ENCODE results near the gene SEMA3F. TPM values are rescaled to one million over a fixed set of nuclear protein-coding genes. Genes with fewer than 3 reads are reported as not detected.

SEMA3F gene
- total RNA-seq, 1 experiment from 2014 or later: 34.0 TPM

DNA sequence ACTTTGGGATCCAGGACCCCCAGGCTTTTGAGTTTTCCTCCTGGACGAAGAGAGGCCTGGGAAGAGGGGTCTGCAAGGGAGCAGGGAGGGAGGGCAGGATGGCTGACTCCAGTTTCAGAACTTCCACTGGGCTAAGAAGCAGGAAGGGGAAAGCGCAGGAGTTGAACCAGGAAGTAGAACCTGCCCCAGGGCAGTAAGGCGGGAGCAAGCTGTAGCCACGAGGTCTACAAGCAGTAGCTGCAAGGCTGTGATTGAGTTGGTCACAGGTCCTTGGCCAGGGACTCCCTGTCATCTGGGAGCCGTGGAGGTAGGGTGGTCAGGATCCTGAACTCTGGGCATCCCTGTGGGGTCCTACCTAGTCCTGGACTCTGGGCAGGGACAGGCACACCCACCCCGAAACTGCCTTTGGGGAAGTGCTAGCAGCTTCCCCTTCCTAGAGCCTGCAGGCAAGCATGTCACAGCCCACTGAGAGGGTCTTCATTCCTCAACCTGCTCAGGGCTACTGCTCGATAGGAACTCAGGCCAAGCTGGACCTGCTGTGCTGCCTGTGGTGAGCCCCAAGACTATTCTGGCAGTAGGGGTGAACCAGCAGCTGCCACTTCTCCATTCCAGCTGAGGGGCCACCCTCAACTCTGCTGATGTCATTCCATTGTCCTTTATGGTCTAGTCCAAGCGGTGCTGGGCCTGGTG, 75.1 kb downstream of the SEMA3F start:
- Histone ChIP-seq H3K4me3 (no peak overlapping the region), H4K20me1 (ENCODE audit: insufficient read depth) (no peaks in the 10 kb centered on the region), H3K79me2 (ENCODE audit: low read depth) (no peaks in the 10 kb centered on the region), H3K9me3 (ENCODE audit: insufficient read depth, low read depth) (no peaks in the 10 kb centered on the region), H3F3A (ENCODE audit: insufficient read depth, low read depth) (peaks cover 13% of the 10 kb centered on the region; the same call in 1 of the 2 replicates), H2AFZ (no peak overlapping the region), H3K4me1 (replicated peaks; ENCODE audit: insufficient read depth) (peaks cover 17% of the 10 kb centered on the region), H3K4me2 (no peak overlapping the region), H3K36me3 (ENCODE audit: low read depth) (no peaks in the 10 kb centered on the region), H3K27me3 (ENCODE audit: insufficient read depth, low read depth) (no peaks in the 10 kb centered on the region), H3K27ac (no peak overlapping the region), H3K9me2 (ENCODE audit: insufficient read depth) (no peaks in the 10 kb centered on the region)
- DNase-seq: no peak
- TF ChIP-seq, protein P1, sequence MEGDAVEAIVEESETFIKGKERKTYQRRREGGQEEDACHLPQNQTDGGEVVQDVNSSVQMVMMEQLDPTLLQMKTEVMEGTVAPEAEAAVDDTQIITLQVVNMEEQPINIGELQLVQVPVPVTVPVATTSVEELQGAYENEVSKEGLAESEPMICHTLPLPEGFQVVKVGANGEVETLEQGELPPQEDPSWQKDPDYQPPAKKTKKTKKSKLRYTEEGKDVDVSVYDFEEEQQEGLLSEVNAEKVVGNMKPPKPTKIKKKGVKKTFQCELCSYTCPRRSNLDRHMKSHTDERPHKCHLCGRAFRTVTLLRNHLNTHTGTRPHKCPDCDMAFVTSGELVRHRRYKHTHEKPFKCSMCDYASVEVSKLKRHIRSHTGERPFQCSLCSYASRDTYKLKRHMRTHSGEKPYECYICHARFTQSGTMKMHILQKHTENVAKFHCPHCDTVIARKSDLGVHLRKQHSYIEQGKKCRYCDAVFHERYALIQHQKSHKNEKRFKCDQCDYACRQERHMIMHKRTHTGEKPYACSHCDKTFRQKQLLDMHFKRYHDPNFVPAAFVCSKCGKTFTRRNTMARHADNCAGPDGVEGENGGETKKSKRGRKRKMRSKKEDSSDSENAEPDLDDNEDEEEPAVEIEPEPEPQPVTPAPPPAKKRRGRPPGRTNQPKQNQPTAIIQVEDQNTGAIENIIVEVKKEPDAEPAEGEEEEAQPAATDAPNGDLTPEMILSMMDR (conservative IDR thresholded peaks at IDR 0.05): no peak
- TF ChIP-seq EZH2 (IDR thresholded peaks at IDR 0.05; ENCODE audit: low read depth): no peak
- BruUV-seq (replicated peaks): no TSS peak
- CTCF ChIA-PET: no interaction called here
- POLR2A ChIA-PET (ENCODE audit: unreplicated experiment): no interaction called here
- intact Hi-C loops (cut with micrococcal nuclease; ENCODE audit: unreplicated experiment): no loop called here

DNA sequence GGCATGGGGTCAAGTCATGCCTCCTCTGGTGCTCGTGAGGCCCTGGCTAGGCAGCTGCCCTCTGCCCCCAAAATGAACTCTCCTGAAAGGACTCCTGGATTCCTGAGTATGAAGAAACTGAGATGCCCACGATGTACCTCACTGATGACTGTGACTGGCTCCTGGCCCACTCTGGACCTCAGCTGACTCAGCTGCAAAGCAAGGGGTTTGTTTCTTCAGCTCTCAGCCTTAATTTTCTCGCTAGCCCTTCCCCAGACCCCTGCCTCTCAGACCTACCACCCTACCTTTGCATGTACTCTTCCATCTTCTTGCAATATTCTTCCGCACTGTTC, 75.6 kb downstream of the SEMA3F start:
- TF ChIP-seq, protein P1 (conservative IDR thresholded peaks at IDR 0.05): no peak
- no peak for TF ChIP-seq EZH2 (IDR thresholded peaks at IDR 0.05; ENCODE audit: low read depth)
- H3K9me3 ChIP-seq (ENCODE audit: insufficient read depth, low read depth): no peaks in the 10 kb centered on the region
- H3K79me2 ChIP-seq (ENCODE audit: low read depth): no peaks in the 10 kb centered on the region
- ChIA-PET CTCF (no interaction called here), POLR2A (ENCODE audit: unreplicated experiment) (no interaction called here)
- H3K4me2 ChIP-seq: no peak overlapping the region
- H3K4me3 ChIP-seq: no peak overlapping the region
- H3K4me1 ChIP-seq (replicated peaks; ENCODE audit: insufficient read depth): peaks cover 20% of the 10 kb centered on the region
- no peaks in the 10 kb centered on the region for H4K20me1 ChIP-seq (ENCODE audit: insufficient read depth)
- H2AFZ ChIP-seq: no peak overlapping the region
- peaks cover 13% of the 10 kb centered on the region; the same call in 1 of the 2 replicates for H3F3A ChIP-seq (ENCODE audit: insufficient read depth, low read depth)
- intact Hi-C loops (cut with micrococcal nuclease; ENCODE audit: unreplicated experiment): no loop called here
- H3K9me2 ChIP-seq (ENCODE audit: insufficient read depth): no peaks in the 10 kb centered on the region
- no peaks in the 10 kb centered on the region for H3K27me3 ChIP-seq (ENCODE audit: insufficient read depth, low read depth)
- H3K27ac ChIP-seq: no peak overlapping the region
- H3K36me3 ChIP-seq (ENCODE audit: low read depth): no peaks in the 10 kb centered on the region
- DNase-seq: no peak
- no TSS peak for BruUV-seq (replicated peaks)

DNA sequence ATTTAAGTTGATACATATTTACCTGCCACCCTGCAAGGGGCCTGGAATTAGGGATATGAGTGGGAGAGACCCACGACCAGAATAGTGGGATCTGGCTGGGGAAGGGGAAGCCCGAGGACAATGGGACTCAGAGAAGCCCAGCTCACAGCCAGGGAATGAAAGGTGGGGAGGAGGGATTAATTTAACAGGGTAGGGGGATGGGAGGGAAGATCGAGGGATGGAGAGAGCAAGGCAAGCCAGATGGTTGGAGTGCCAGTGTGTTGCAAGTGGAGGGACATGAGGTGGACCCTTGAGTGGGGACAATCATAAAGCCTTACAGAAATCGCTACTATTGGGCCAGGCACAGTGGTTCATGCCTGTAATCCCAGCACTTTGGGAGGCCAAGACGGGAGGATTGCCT, 76.5 kb downstream of the SEMA3F start:
- peaks cover 20% of the 10 kb centered on the region for H3K4me1 ChIP-seq (replicated peaks; ENCODE audit: insufficient read depth)
- CTCF ChIA-PET: interaction anchor here (0.5 kb wide), 1 partner anchor 105 kb away, joined by 4 read pairs; no protein-coding TSS in a partner anchor
- H3K4me3 ChIP-seq: no peak overlapping the region
- H3K9me2 ChIP-seq (ENCODE audit: insufficient read depth): no peaks in the 10 kb centered on the region
- H3F3A ChIP-seq (ENCODE audit: insufficient read depth, low read depth): peaks cover 13% of the 10 kb centered on the region; the same call in 1 of the 2 replicates
- intact Hi-C loops (cut with micrococcal nuclease; ENCODE audit: unreplicated experiment): no loop called here
- DNase-seq: no peak
- BruUV-seq (replicated peaks): no TSS peak
- no peaks in the 10 kb centered on the region for H4K20me1 ChIP-seq (ENCODE audit: insufficient read depth)
- no peak overlapping the region for H3K27ac ChIP-seq
- H3K79me2 ChIP-seq (ENCODE audit: low read depth): 0 out of 2 replicates have a peak, but pooled peaks cover 3% of the 10 kb centered on the region
- H3K36me3 ChIP-seq (ENCODE audit: low read depth): no peaks in the 10 kb centered on the region
- no peak overlapping the region for H3K4me2 ChIP-seq
- TF ChIP-seq, protein P1 (conservative IDR thresholded peaks at IDR 0.05): no peak
- no peak for TF ChIP-seq EZH2 (IDR thresholded peaks at IDR 0.05; ENCODE audit: low read depth)
- no peaks in the 10 kb centered on the region for H3K9me3 ChIP-seq (ENCODE audit: insufficient read depth, low read depth)
- POLR2A ChIA-PET (ENCODE audit: unreplicated experiment): no interaction called here
- no peak overlapping the region for H2AFZ ChIP-seq
- no peaks in the 10 kb centered on the region for H3K27me3 ChIP-seq (ENCODE audit: insufficient read depth, low read depth)

Measured in PC-9 (cell line).